RCC 7860 (cell line): ENCODE results near the gene DMKN.

Experiments used
- DNase-seq: peaks from one replicate; pipeline ENCODE4 v3.0.0-alpha.2; 2015; ENCODE audit warnings: low spot score
- FAIRE-seq: peaks from 2 replicates; lab custom pipeline; 2012; peaks lifted over from hg19 to GRCh38; lab: Jason Lieb, UNC

The DMKN gene

GRCh38 chr19:35549879-35550523 is 36.6 kb upstream of the DMKN start:
- no peak for FAIRE-seq
- DNase-seq, result no peak

GRCh38 chr19:35549174-35549788 is 35.8 kb upstream of the DMKN start:
- no peak for FAIRE-seq

GRCh38 chr19:35546532-35546931 is 33.1 kb upstream of the DMKN start:
- DNase-seq (no peak), FAIRE-seq (no peak)

More at GRCh38 chr19:35549174-35549788, 35.8 kb upstream of the DMKN start:
- DNase-seq, result peak; percentile 33

GRCh38 chr19:35545855-35546381 is 32.5 kb upstream of the DMKN start:
- DNase-seq (no peak), FAIRE-seq (no peak)

GRCh38 chr19:35545001-35545854 is 31.8 kb upstream of the DMKN start, which contains the start of gene TMEM147:
TSS of gene TMEM147 (plus strand) at chr19:35545626. CDS start at chr19:35545740, 114 bp downstream.
- no peak for FAIRE-seq
- peak; percentile 60 for DNase-seq

GRCh38 chr19:35544110-35544802 is 30.8 kb upstream of the DMKN start:
- no peak for FAIRE-seq

GRCh38 chr19:35543280-35544109 is 30.0 kb upstream of the DMKN start:
- DNase-seq (no peak), FAIRE-seq (no peak)

More at GRCh38 chr19:35544110-35544802, 30.8 kb upstream of the DMKN start:
- DNase-seq, result no peak

- FAIRE-seq (no peak), DNase-seq (no peak)
Measured at GRCh38 chr19:35542209-35542608, 28.8 kb upstream of the DMKN start.

- FAIRE-seq, result no peak
Measured at GRCh38 chr19:35540356-35540927, 27.0 kb upstream of the DMKN start.

GRCh38 chr19:35539850-35540249 is 26.4 kb upstream of the DMKN start:
- FAIRE-seq (no peak), DNase-seq (no peak)

More at GRCh38 chr19:35540356-35540927, 27.0 kb upstream of the DMKN start:
- DNase-seq, result no peak

GRCh38 chr19:35539314-35539713 is 25.9 kb upstream of the DMKN start:
- FAIRE-seq (no peak), DNase-seq (no peak)

GRCh38 chr19:35534803-35535480 is 21.5 kb upstream of the DMKN start:
- FAIRE-seq, result no peak
- DNase-seq, result no peak

- no peak for DNase-seq
- no peak for FAIRE-seq
Measured at GRCh38 chr19:35533822-35534392, 20.5 kb upstream of the DMKN start.

GRCh38 chr19:35533201-35533821 is 19.9 kb upstream of the DMKN start, which contains the start of gene GAPDHS:
TSS of gene GAPDHS (plus strand) at chr19:35533456. CDS start at chr19:35533528, 72 bp downstream.
- no peak for FAIRE-seq
- DNase-seq, result no peak

- no peak for FAIRE-seq
- DNase-seq, result no peak
Measured at GRCh38 chr19:35531291-35531690, 17.8 kb upstream of the DMKN start.

- FAIRE-seq (no peak), DNase-seq (no peak)
Measured at GRCh38 chr19:35529241-35530218, 16.1 kb upstream of the DMKN start.
